Neural cell (in vitro differentiated cells): ENCODE data around the gene LTK. TPM values are rescaled to one million over a fixed set of nuclear protein-coding genes. Genes with fewer than 3 reads are reported as not detected.

Source experiments
- H2AFZ ChIP-seq: fragments of 200-600, 300-800 bp; sonication (generic), shearing (Covaris generic); 2 replicates; pipeline ENCODE4 v1.6.0; 2014; ENCODE audit warnings: low read depth, mild to moderate bottlenecking, antibody characterized with exemption, low read length, moderate library complexity
- H3F3A ChIP-seq: fragments of 200-600 bp; shearing (Covaris generic); 2 replicates; pipeline ENCODE4 v1.6.1; 2016; ENCODE audit warnings: mild to moderate bottlenecking, moderate library complexity, mixed read lengths, antibody characterized with exemption, low read length; ENCODE audit not compliant: insufficient read depth, poor library complexity, severe bottlenecking
- H3K27ac ChIP-seq: fragments of 200-600, 300-800 bp; sonication (generic), shearing (Covaris generic); 2 replicates; pipeline ENCODE4 v1.5.1; 2014; ENCODE audit warnings: mild to moderate bottlenecking, low read length, moderate library complexity
- H3K27me3 ChIP-seq: fragments of 300-800, 200-600 bp; sonication (generic), shearing (Covaris generic); 2 replicates; pipeline ENCODE4 v1.6.0; 2014; ENCODE audit warnings: mild to moderate bottlenecking, low read depth, low read length, moderate library complexity; ENCODE audit not compliant: insufficient read depth
- H3K36me3 ChIP-seq: fragments of 300-800, 200-600 bp; sonication (generic), shearing (Covaris generic); 2 replicates; pipeline ENCODE4 v1.5.1; 2014; ENCODE audit warnings: mild to moderate bottlenecking, antibody characterized with exemption, low read length, moderate library complexity; ENCODE audit not compliant: insufficient read depth
- H3K4me2 ChIP-seq: fragments of 300-800, 200-600 bp; sonication (generic), shearing (Covaris generic); 2 replicates; pipeline ENCODE4 v1.6.0; 2014; ENCODE audit warnings: mild to moderate bottlenecking, low read length
- H3K4me3 ChIP-seq: fragments of 300-800, 200-600 bp; sonication (generic), shearing (Covaris generic); 2 replicates; pipeline ENCODE4 v1.5.1; 2014; ENCODE audit warnings: mild to moderate bottlenecking, low read length, moderate library complexity
- H3K79me2 ChIP-seq: fragments of 200-600 bp; shearing (Covaris generic); replicated peaks from 2 replicates; pipeline ENCODE4 v1.6.0; 2014; ENCODE audit warnings: mild to moderate bottlenecking, low read length, moderate library complexity; ENCODE audit not compliant: insufficient read depth
- H3K9ac ChIP-seq: fragments of 300-800, 200-600 bp; sonication (generic), shearing (Covaris generic); 2 replicates; pipeline ENCODE4 v1.6.1; 2016; ENCODE audit warnings: mild to moderate bottlenecking, low read length, mixed read lengths
- H3K9me2 ChIP-seq: fragments of 200-600 bp; shearing (Covaris generic); 2 replicates; pipeline ENCODE4 v1.6.1; 2016; ENCODE audit warnings: mild to moderate bottlenecking, low read length, mixed read lengths; ENCODE audit not compliant: insufficient read depth
- H3K9me3 ChIP-seq: fragments of 200-600, 300-800 bp; sonication (generic), shearing (Covaris generic); 2 replicates; pipeline ENCODE4 v1.6.1; 2016; ENCODE audit warnings: mild to moderate bottlenecking, mixed run types, low read length, moderate library complexity, mixed read lengths
- H4K20me1 ChIP-seq: fragments of 200-600 bp; shearing (Covaris generic); 2 replicates; pipeline ENCODE4 v1.6.1; 2016; ENCODE audit warnings: mild to moderate bottlenecking, mixed run types; ENCODE audit not compliant: insufficient read depth
- EP300 ChIP-seq: fragments of 450-650 bp; conservative IDR thresholded peaks from 2 replicates; pipeline ENCODE4 v1.6.1; 2014; ENCODE audit warnings: antibody characterized with exemption, mild to moderate bottlenecking, moderate library complexity; ENCODE audit not compliant: poor library complexity, severe bottlenecking
- EZH2 ChIP-seq: fragments of 200-600, 300-800 bp; shearing (Covaris generic), sonication (generic); IDR thresholded peaks from 2 replicates; pipeline ENCODE4 v1.6.1; 2014; ENCODE audit warnings: antibody characterized with exemption, low read length, borderline replicate concordance, mild to moderate bottlenecking; ENCODE audit not compliant: insufficient read depth, poor library complexity, severe bottlenecking
- MXI1 ChIP-seq: fragments of 450-650 bp; conservative IDR thresholded peaks from 2 replicates; pipeline ENCODE4 v1.6.1; 2014; ENCODE audit warnings: antibody characterized with exemption, mild to moderate bottlenecking; ENCODE audit not compliant: poor library complexity, severe bottlenecking
- POLR2AphosphoS5 ChIP-seq: IDR thresholded peaks from 2 replicates; pipeline ENCODE4 v1.6.1; 2012
- RAD21 ChIP-seq: fragments of 450-650 bp; conservative IDR thresholded peaks from 2 replicates; pipeline ENCODE4 v1.6.1; 2014; ENCODE audit warnings: antibody characterized with exemption, mild to moderate bottlenecking, moderate library complexity
- SMC3 ChIP-seq: fragments of 450-650 bp; conservative IDR thresholded peaks from 2 replicates; pipeline ENCODE4 v1.6.1; 2014; ENCODE audit warnings: antibody characterized with exemption, mild to moderate bottlenecking, moderate library complexity; ENCODE audit not compliant: poor library complexity
- TAF1 ChIP-seq: IDR thresholded peaks from 2 replicates; pipeline ENCODE4 v1.6.1; 2012; ENCODE audit warnings: low read depth
- polyA plus RNA-seq: library from polyadenylated mRNA; depleted of rRNA; stranded (reverse); fragments of >200 nt; gene quantifications from 2 replicates; pipeline ENCODE4 v1.2.3, GENCODE V29; 2014
- TF ChIP-seq, protein P1 (sequence below): fragments of 450-650 bp; IDR thresholded peaks from 2 replicates; pipeline ENCODE4 v1.5.1; 2014; ENCODE audit warnings: antibody characterized with exemption, mild to moderate bottlenecking, moderate library complexity; ENCODE audit not compliant: poor library complexity, severe bottlenecking
- TF ChIP-seq, protein P2 (sequence below): IDR thresholded peaks from 2 replicates; pipeline ENCODE4 v1.6.1; 2012; ENCODE audit warnings: borderline replicate concordance

Gene LTK
- polyA plus RNA-seq, 1 donor from 2014 or later = 0.28 TPM

DNA sequence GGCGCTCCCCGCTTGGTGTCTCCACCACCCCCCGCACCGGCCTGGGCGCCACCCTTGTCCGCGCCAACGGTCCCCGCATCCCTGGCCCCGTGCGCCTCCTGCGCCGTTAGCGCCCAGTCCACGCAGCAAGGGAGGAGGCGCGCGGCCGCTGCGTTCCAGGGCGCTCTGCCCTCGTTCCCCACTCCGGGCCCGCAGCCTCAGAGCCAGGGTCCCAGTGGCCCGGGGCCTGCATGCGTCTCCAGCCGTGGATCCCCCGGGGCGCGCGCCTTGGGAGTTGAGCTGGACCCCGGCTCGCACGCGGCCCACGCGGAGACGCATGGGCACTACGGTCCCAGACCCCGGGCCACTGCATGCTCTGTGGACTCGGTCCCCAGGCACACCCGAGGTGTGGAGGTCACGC is 27.3 kb downstream of the LTK start:
- peaks cover 3% of the 10 kb centered on the region for H3K27me3 ChIP-seq
- TF ChIP-seq RAD21 (no peak), EZH2 (no peak), EP300 (no peak), MXI1 (no peak), TAF1 (no peak), POLR2AphosphoS5 (no peak), SMC3 (no peak)
- TF ChIP-seq, protein P1, sequence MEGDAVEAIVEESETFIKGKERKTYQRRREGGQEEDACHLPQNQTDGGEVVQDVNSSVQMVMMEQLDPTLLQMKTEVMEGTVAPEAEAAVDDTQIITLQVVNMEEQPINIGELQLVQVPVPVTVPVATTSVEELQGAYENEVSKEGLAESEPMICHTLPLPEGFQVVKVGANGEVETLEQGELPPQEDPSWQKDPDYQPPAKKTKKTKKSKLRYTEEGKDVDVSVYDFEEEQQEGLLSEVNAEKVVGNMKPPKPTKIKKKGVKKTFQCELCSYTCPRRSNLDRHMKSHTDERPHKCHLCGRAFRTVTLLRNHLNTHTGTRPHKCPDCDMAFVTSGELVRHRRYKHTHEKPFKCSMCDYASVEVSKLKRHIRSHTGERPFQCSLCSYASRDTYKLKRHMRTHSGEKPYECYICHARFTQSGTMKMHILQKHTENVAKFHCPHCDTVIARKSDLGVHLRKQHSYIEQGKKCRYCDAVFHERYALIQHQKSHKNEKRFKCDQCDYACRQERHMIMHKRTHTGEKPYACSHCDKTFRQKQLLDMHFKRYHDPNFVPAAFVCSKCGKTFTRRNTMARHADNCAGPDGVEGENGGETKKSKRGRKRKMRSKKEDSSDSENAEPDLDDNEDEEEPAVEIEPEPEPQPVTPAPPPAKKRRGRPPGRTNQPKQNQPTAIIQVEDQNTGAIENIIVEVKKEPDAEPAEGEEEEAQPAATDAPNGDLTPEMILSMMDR = no peak
- TF ChIP-seq, protein P2, sequence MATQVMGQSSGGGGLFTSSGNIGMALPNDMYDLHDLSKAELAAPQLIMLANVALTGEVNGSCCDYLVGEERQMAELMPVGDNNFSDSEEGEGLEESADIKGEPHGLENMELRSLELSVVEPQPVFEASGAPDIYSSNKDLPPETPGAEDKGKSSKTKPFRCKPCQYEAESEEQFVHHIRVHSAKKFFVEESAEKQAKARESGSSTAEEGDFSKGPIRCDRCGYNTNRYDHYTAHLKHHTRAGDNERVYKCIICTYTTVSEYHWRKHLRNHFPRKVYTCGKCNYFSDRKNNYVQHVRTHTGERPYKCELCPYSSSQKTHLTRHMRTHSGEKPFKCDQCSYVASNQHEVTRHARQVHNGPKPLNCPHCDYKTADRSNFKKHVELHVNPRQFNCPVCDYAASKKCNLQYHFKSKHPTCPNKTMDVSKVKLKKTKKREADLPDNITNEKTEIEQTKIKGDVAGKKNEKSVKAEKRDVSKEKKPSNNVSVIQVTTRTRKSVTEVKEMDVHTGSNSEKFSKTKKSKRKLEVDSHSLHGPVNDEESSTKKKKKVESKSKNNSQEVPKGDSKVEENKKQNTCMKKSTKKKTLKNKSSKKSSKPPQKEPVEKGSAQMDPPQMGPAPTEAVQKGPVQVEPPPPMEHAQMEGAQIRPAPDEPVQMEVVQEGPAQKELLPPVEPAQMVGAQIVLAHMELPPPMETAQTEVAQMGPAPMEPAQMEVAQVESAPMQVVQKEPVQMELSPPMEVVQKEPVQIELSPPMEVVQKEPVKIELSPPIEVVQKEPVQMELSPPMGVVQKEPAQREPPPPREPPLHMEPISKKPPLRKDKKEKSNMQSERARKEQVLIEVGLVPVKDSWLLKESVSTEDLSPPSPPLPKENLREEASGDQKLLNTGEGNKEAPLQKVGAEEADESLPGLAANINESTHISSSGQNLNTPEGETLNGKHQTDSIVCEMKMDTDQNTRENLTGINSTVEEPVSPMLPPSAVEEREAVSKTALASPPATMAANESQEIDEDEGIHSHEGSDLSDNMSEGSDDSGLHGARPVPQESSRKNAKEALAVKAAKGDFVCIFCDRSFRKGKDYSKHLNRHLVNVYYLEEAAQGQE = no peak
- no peaks in the 10 kb centered on the region for H4K20me1 ChIP-seq

DNA sequence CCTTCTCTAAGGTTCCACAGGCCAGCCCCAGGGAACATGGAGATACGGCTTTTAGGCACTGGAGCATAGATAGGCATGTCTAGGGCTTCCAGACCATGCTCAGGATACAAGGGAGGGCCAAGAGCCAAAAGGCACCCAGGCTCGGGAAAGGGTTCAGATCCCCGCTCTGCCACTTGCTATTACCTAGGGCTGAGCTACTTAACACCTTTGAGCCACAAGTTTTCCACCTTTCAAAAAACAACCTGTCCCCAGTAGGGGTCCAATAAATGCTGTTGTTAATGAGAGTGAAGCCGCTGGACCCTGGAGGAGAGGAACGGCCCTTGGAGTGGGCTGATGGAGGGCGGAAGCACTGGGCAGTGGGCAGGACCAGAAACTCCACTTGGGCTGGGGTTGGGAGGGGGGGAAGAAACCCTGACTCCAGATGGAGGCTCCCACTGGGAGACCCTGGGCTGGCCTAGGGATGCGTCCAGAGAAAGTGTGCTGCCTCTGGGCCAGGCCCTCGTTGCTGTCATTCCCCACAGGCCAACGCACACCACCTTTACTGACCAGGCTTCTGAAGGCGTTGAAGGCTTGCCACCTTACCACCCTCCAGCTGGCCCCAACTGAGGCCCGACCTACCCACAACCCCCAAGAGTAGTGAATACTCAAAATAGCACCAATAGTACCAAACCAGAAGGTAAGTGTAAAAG is 28.5 kb downstream of the LTK start:
- Histone ChIP-seq H3K27ac (no peak overlapping the region), H4K20me1 (no peaks in the 10 kb centered on the region), H3K27me3 (no peaks in the 10 kb centered on the region), H3K9me3 (no peaks in the 10 kb centered on the region), H3K4me3 (no peak overlapping the region), H3K9me2 (no peaks in the 10 kb centered on the region), H3K9ac (no peak overlapping the region), H3K79me2 (no peaks in the 10 kb centered on the region), H2AFZ (no peak overlapping the region), H3K36me3 (peaks cover 11% of the 10 kb centered on the region), H3K4me2 (no peak overlapping the region), H3F3A (no peaks in the 10 kb centered on the region)
- no peak for TF ChIP-seq MXI1
- TF ChIP-seq SMC3 = no peak
- TF ChIP-seq, protein P2 = no peak
- TF ChIP-seq EP300 = no peak
- no peak for TF ChIP-seq RAD21
- TF ChIP-seq EZH2 = no peak
- TF ChIP-seq TAF1 = no peak
- TF ChIP-seq, protein P1 = no peak
- TF ChIP-seq POLR2AphosphoS5 = no peak

More for the DNA sequence above, 27.3 kb downstream of the LTK start:
- H2AFZ ChIP-seq = no peak overlapping the region
- no peak overlapping the region for H3K9ac ChIP-seq
- no peak overlapping the region for H3K4me2 ChIP-seq
- no peaks in the 10 kb centered on the region for H3K79me2 ChIP-seq
- no peak overlapping the region for H3K4me3 ChIP-seq
- no peaks in the 10 kb centered on the region for H3K9me2 ChIP-seq
- H3F3A ChIP-seq = no peaks in the 10 kb centered on the region
- no peaks in the 10 kb centered on the region for H3K9me3 ChIP-seq
- peaks cover 7% of the 10 kb centered on the region for H3K36me3 ChIP-seq
- no peak overlapping the region for H3K27ac ChIP-seq
